Endothelial cell of umbilical vein (primary cell): Measurements from ENCODE around the gene CPA4. TPM values are rescaled to one million over a fixed set of nuclear protein-coding genes. Genes with fewer than 3 reads are reported as not detected.

Experiments used
- BruUV-seq: library from RNA; stranded (reverse); fragments of 400-500 nt; replicated peaks from 2 replicates; lab custom pipeline; 2021; lab: Mats Ljungman, UMichigan
- CTCF ChIA-PET: fragments of 300-600, 350-600 bp; sonication (Branson Sonifier 250); formaldehyde crosslinking; loops from one replicate; lab custom pipeline; 2021; ENCODE audit warnings: antibody characterized with exemption, inconsistent platforms; lab: Charles Lee
- POLR2A ChIA-PET: fragments of 300-600, 350-600 bp; sonication (Branson Sonifier 250); formaldehyde crosslinking; loops from one replicate; lab custom pipeline; 2021; ENCODE audit warnings: antibody characterized with exemption, inconsistent platforms; lab: Charles Lee
- DNase-seq: peaks from one replicate; pipeline ENCODE4 v3.0.0-alpha.2; 2011; ENCODE audit warnings: low read depth, low spot score
- FAIRE-seq: peaks from 2 replicates; lab custom pipeline; 2011; peaks lifted over from hg19 to GRCh38; lab: Jason Lieb, UNC
- H2AFZ ChIP-seq: 2 replicates; pipeline ENCODE4 v1.6.0; 2012; ENCODE audit warnings: low read depth, low read length, control low read depth, inconsistent platforms
- H3K27ac ChIP-seq: 2 replicates; pipeline ENCODE4 v1.5.1; 2011; ENCODE audit warnings: low read depth, mild to moderate bottlenecking, control low read depth, low read length, moderate library complexity; ENCODE audit not compliant: insufficient read depth
- H3K27me3 ChIP-seq, 2 experiments: 2 replicates each; pipeline versions ENCODE4 v1.6.0 to v1.6.1; 2011; ENCODE audit warnings: low read length in 2 of 2, mixed read lengths in 1 of 2; ENCODE audit not compliant: control insufficient read depth in 2 of 2, insufficient read depth in 2 of 2
- H3K36me3 ChIP-seq, 2 experiments: 2 replicates in 1 of 2; 3 replicates in 1 of 2; pipeline ENCODE4 v1.5.1; 2011; ENCODE audit warnings: low read length in 2 of 2, mild to moderate bottlenecking in 1 of 2, moderate library complexity in 1 of 2; ENCODE audit not compliant: control insufficient read depth in 2 of 2, insufficient read depth in 2 of 2; ENCODE audit errors: extremely low read depth in 1 of 2
- H3K4me1 ChIP-seq: 3 replicates; pipeline ENCODE4 v1.5.1; 2011; ENCODE audit warnings: mild to moderate bottlenecking, low read length; ENCODE audit not compliant: control insufficient read depth, insufficient read depth; ENCODE audit errors: extremely low read depth
- H3K4me2 ChIP-seq: 2 replicates; pipeline ENCODE4 v1.6.1; 2011; ENCODE audit warnings: low read length, control low read depth, mixed read lengths; ENCODE audit not compliant: insufficient read depth
- H3K4me3 ChIP-seq, 3 experiments: fragments of 200-600 bp in 1 of 3; sonication (generic), shearing (Covaris generic) in 1 of 3; replicated peaks in 1 of 3; 2 replicates each; pipeline ENCODE4 v1.5.1; 2011 to 2016; ENCODE audit warnings: control low read depth in 3 of 3, low read length in 3 of 3, mild to moderate bottlenecking in 2 of 3, inconsistent platforms in 1 of 3, low read depth in 1 of 3, moderate library complexity in 1 of 3; ENCODE audit not compliant: insufficient read depth in 1 of 3
- H3K79me2 ChIP-seq: 2 replicates; pipeline ENCODE4 v1.6.0; 2012; ENCODE audit warnings: low read length, inconsistent platforms; ENCODE audit not compliant: control insufficient read depth, insufficient read depth
- H3K9ac ChIP-seq: replicated peaks from 2 replicates; pipeline ENCODE3; 2011; ENCODE audit warnings: low read length, control low read depth; ENCODE audit not compliant: insufficient read depth; ENCODE audit errors: extremely low read depth
- H3K9me1 ChIP-seq: replicated peaks from 3 replicates; pipeline ENCODE4 v1.6.0; 2011; ENCODE audit warnings: mild to moderate bottlenecking, low read length; ENCODE audit not compliant: control insufficient read depth, insufficient read depth; ENCODE audit errors: extremely low read depth
- H3K9me3 ChIP-seq: replicated peaks from 2 replicates; pipeline ENCODE4 v1.5.1; 2012; ENCODE audit warnings: low read length, inconsistent platforms; ENCODE audit not compliant: control insufficient read depth, insufficient read depth
- H4K20me1 ChIP-seq: replicated peaks from 2 replicates; pipeline ENCODE3; 2011; ENCODE audit warnings: mild to moderate bottlenecking, low read length; ENCODE audit not compliant: control insufficient read depth, insufficient read depth; ENCODE audit errors: extremely low read depth
- CTCF ChIP-seq, 2 donors: IDR thresholded peaks; 1 replicate in 1 of 2; 2 replicates in 1 of 2; pipeline ENCODE4 v1.5.1; 2011; ENCODE audit warnings: low read length in 2 of 2, mild to moderate bottlenecking in 2 of 2, moderate library complexity in 2 of 2, control low read depth in 1 of 2, inconsistent platforms in 1 of 2, low read depth in 1 of 2; ENCODE audit not compliant: insufficient read depth in 1 of 2; ENCODE audit errors: extremely low read depth in 1 of 2
- EZH2 ChIP-seq: IDR thresholded peaks from 2 replicates; pipeline ENCODE4 v1.6.1; 2012; ENCODE audit warnings: borderline replicate concordance, low read depth, mild to moderate bottlenecking, moderate library complexity, low read length, inconsistent platforms; ENCODE audit not compliant: severe bottlenecking
- FOS ChIP-seq: IDR thresholded peaks from 2 replicates; pipeline ENCODE4 v1.6.1; 2011; ENCODE audit warnings: mild to moderate bottlenecking, low read length, moderate library complexity, borderline replicate concordance; ENCODE audit not compliant: insufficient read depth
- GATA2 ChIP-seq: IDR thresholded peaks from 2 replicates; pipeline ENCODE4 v1.7.0; 2011; ENCODE audit warnings: low read depth, mild to moderate bottlenecking, moderate library complexity, mixed read lengths, low read length; ENCODE audit not compliant: insufficient read length, insufficient read depth
- JUN ChIP-seq: IDR thresholded peaks from 2 replicates; pipeline ENCODE4 v1.6.1; 2011; ENCODE audit warnings: borderline replicate concordance, low read depth; ENCODE audit not compliant: insufficient read length, insufficient read depth
- MAX ChIP-seq: IDR thresholded peaks from 2 replicates; pipeline ENCODE4 v1.6.1; 2011; ENCODE audit not compliant: insufficient read depth, insufficient read length
- MYC ChIP-seq: IDR thresholded peaks from one replicate; pipeline ENCODE4 v1.6.1; 2011; ENCODE audit warnings: mild to moderate bottlenecking, low read depth, low read length
- POLR2A ChIP-seq: IDR thresholded peaks from 2 replicates; pipeline ENCODE4 v1.6.1; 2012; ENCODE audit warnings: low read depth, mild to moderate bottlenecking, control low read depth, low read length
- POLR2AphosphoS5 ChIP-seq: IDR thresholded peaks from 2 replicates; pipeline ENCODE4 v1.6.1; 2012; ENCODE audit warnings: low read depth, mild to moderate bottlenecking, control low read depth, low read length, moderate library complexity; ENCODE audit not compliant: insufficient read depth
- dilution Hi-C: fragments of 300-500 bp; cut with MboI; formaldehyde crosslinking; loops from one replicate; pipeline ENCODE4 v1.15.0; 2019; ENCODE audit warnings: low sequenced_read_pairs; ENCODE audit not compliant: extremely low pct_ligation_motif_present
- intact Hi-C: fragments of 100-400 bp; cut with micrococcal nuclease; formaldehyde crosslinking; loops from one replicate; pipeline ENCODE4 v1.10.0; 2022
- polyA plus RNA-seq, 4 experiments: library from polyadenylated mRNA; depleted of rRNA in 3 of 4; stranded (reverse) in 3 of 4; unstranded in 1 of 4; fragments of >200 nt; gene quantifications; 2 replicates each; pipeline versions ENCODE4 v1.2.1 to v1.2.3, GENCODE V29; 2011 to 2012; ENCODE audit warnings: missing spikeins in 1 of 4
- total RNA-seq: library from RNA; stranded (reverse); gene quantifications from 2 replicates; pipeline ENCODE4 v1.2.3, GENCODE V29; 2021

The CPA4 gene
- total and polyA plus RNA-seq, 2 donors (not counting 3 experiments of a cell fraction or from before 2014, with no cell fraction given) = 0.36 TPM; not detected in 1

GRCh38 chr7:130353196-130353595, 60.2 kb downstream of the CPA4 start:
- BruUV-seq = no TSS peak
- no peak for DNase-seq
- Histone ChIP-seq H3K4me3 (no peak overlapping the region), H3K4me1 (peaks cover 4% of the 10 kb centered on the region), H3K9me1 (no peaks in the 10 kb centered on the region), H3K9me3 (no peaks in the 10 kb centered on the region), H3K27ac (no peak overlapping the region), H3K27me3 (no peaks in the 10 kb centered on the region), H3K4me2 (no peak overlapping the region), H3K79me2 (no peaks in the 10 kb centered on the region), H3K9ac (no peak overlapping the region), H3K36me3 (no peaks in the 10 kb centered on the region), H2AFZ (no peak overlapping the region), H4K20me1 (no peaks in the 10 kb centered on the region)
- ChIA-PET CTCF (interaction anchor here (0.9 to 1.1 kb wide), 4 partner anchors 12 to 111 kb away, joined by 3 to 5 read pairs (median 4); no protein-coding TSS in a partner anchor), POLR2A (no interaction called here)
- TF ChIP-seq JUN = no peak
- no peak for TF ChIP-seq MAX
- no peak for TF ChIP-seq EZH2
- TF ChIP-seq FOS = no peak
- TF ChIP-seq POLR2A = no peak
- TF ChIP-seq MYC = no peak
- TF ChIP-seq GATA2 = no peak
- no peak for TF ChIP-seq POLR2AphosphoS5
- TF ChIP-seq CTCF (IDR thresholded peaks at IDR 0.05; ENCODE audit: extremely low read depth in 1 of 2, insufficient read depth in 1 of 2, low read depth in 1 of 2, low read length in 2 of 2) = no peak
- intact Hi-C loops = no loop called here
- no peak for FAIRE-seq
- dilution Hi-C loops = no loop called here
